Testis (tissue), 2 donors: Measurements from ENCODE around the gene APH1B.

Experiments used
- POLR2A ChIP-seq: fragments of 450-650 bp; IDR thresholded peaks from one replicate; pipeline ENCODE4 v1.6.1; 2017; ENCODE audit warnings: antibody characterized with exemption, mild to moderate bottlenecking, moderate library complexity
- TF ChIP-seq, protein P1 (sequence below), 3 experiments: fragments of 450-650 bp in 2 of 3; fragments of 200-600 bp in 1 of 3; sonication (generic) in 1 of 3; IDR thresholded peaks; one replicate each; pipeline ENCODE4 v1.5.1; 2016 to 2019; ENCODE audit warnings: antibody characterized with exemption in 3 of 3, mild to moderate bottlenecking in 2 of 3, moderate library complexity in 1 of 3

DNA sequence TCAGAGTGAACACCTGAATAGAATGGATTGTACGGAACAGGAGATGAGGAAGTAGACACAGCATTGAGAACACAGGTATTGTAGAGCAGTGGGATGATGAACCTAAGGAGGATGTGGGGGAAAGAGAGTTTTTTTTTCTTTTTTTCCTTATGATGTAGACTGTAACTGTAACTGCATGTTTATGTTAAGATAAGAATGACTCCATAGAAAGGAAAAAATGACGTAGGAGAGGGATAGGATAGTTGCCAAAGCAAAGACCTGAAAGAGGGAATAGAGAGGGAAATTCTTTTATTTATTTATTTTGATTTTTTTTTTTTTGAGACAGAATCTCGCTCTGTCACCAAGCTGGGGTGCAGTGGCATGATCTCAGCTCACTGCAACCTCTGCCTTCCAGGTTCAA lies 33.2 kb downstream of the APH1B start:
- TF ChIP-seq POLR2A = no peak
- TF ChIP-seq, protein P1, sequence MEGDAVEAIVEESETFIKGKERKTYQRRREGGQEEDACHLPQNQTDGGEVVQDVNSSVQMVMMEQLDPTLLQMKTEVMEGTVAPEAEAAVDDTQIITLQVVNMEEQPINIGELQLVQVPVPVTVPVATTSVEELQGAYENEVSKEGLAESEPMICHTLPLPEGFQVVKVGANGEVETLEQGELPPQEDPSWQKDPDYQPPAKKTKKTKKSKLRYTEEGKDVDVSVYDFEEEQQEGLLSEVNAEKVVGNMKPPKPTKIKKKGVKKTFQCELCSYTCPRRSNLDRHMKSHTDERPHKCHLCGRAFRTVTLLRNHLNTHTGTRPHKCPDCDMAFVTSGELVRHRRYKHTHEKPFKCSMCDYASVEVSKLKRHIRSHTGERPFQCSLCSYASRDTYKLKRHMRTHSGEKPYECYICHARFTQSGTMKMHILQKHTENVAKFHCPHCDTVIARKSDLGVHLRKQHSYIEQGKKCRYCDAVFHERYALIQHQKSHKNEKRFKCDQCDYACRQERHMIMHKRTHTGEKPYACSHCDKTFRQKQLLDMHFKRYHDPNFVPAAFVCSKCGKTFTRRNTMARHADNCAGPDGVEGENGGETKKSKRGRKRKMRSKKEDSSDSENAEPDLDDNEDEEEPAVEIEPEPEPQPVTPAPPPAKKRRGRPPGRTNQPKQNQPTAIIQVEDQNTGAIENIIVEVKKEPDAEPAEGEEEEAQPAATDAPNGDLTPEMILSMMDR (IDR thresholded peaks at IDR 0.05) = no peak
